HG03097 (cell line): ENCODE measurements around the gene SPG7.

Experiments used
- ATAC-seq: cut with Tn5 transposase; IDR thresholded peaks from one replicate; pipeline ENCODE4 v1.9.1; 2021; ENCODE audit not compliant: unreplicated experiment, low FRiP score

The SPG7 gene

DNA sequence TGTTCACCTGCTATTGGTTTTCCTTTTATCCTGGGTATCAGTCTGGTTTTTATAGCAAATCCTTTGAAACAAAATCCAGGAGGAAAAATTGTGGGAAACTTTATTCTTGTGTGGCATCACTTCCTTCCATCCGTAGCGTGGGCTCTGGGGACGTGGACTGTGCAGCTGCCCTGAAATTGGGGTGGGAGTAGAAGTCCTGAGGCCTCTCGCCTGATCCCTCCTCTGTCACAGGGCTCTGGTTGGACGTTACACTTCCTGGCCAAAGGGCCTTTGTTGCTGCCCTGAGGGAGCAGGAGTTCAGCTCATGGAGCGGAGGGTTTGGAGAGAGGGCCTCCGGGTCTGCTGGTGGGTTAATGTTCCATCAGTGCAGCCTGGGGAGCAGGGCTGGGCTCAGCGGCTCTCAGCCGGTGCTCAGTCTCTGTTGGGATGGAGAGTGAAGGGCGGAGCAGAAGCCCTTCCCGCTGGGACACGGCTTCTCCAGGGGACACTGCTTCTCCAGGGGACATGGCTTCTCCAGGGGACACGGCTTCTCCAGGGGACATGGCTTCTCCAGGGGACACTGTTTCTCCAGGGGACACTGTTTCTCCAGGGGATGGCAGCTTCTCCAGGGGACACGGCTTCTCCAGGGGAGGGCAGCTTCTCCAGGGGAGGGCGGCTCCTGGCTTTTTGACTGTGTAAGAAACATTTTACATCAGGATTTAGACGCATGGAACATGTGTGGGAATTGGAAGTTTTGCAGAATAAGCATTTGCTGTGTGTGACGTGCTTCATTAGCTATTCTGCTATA lies 37.0 kb downstream of the SPG7 start:
- ATAC-seq, result no peak

DNA sequence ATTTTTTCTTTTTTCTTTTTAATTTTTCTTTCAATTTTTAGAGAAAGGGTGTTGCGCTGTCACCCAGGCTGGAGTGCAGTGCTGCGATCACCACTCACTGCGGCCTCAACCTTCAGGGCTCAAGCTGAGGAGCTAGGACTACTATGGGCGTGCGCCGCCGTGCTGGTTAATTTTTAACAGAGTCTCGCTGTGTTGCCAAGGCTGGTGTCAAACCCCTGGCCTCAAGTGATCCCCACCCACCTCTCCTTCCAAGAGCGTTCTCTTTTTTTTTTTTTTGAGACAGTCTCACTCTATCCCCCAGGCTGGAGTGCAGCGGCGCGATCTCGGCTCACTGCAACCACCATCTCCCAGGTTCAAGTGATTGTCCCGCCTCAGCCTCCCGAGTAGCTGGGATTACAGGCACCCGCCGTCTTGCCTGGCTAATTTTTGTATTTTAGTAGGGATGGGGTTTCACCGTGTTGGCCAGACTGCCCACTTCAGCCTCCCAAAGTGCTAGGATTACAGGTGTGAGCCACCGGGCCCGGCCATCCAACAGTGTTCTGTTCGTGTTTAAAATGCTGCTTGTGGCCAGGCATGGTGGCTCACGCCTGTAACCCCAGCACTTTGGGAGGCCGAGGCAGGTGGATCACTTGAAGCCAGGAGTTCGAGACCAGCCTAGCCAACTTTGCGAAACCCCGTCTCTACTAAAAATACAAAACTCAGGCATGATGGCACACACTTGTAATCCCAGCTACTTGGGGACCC lies 37.8 kb downstream of the SPG7 start:
- ATAC-seq, result no peak

DNA sequence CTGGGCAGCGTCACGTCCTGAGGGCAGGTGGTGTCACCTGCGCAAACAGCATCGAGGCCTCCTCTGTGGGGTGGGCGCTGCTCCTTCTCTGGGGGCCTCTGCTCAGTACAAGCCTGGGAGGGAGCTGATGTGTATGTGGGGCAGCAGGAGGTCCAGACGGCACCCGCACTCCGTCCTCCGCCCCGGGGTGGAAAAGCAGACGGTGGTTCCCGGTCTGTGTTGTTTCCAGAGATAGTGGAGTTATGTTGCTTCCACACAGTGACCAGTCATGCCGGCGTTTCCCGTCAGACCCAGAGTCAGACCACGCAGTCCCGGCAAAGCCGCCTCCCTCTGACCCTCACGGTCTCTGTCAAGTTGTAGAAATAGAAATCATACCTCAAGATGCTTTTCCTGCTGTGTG lies 38.6 kb downstream of the SPG7 start:
- no peak for ATAC-seq

DNA sequence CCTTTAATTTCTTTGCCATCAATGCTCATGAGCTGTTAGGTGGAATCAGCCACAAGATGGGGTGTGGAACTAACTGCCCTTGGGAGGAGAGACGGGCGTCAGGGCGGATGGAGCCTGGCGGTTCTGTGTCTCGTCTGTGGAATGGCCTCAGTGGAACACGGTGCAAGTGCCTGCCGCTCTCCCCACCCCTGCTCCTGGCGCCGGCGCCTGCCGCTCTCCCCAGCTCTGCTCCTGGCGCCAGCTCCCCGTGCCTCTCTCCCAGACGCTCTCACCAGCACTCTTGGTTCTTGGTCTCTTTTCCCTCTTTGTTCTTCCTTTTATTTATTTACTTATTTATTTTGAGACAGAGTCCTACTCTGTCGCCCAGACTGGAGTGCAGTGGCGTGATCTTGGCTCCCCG lies 39.1 kb downstream of the SPG7 start:
- no peak for ATAC-seq

DNA sequence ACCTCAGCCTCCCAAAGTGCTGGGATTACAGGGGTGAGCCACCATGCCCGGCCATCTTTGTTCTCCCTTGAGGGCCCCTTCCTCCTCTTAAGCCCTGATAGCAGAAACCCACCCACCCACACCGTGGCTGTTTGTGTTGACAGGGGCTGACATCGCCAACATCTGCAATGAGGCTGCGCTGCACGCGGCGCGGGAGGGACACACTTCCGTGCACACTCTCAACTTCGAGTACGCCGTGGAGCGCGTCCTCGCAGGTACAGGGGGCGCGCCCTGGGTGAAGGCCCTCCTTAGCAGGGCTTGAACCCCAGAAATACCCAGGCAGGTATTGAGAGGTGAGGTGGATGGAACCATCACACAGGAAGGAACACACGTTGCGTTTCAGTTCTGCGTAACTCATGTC lies 39.7 kb downstream of the SPG7 start:
- ATAC-seq, result no peak

DNA sequence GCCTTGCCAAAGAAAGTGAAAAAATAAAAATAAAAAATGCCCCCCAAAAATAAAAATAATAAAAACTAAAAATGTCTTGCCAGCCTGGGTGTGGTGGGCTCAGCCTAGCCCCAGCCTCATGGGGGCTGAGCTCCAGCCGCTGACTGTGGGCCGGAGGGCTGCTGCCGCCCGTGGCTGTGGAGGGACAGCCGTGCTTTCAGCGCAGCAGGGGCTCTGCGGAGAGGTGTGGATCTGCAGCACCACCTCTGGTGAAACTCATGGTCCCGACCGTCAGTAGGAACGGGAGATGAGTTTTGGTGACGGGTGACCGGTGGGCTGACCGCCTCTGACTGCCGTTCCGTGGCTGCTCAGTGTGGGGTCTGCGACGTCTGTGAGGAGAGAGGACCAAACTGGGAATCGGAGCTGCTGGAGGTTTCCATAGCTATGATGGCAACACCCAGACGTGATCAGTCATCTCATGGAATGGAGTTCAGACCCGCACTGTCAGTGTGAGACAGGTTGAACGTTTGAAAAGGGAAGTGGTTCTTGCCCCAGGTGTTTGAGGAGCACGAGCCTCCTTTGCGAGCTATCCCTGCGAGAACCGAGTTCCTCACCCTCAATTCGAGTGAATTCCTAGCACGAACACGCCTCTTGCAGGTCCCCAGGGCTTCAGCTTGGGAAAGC lies 40.3 kb downstream of the SPG7 start:
- no peak for ATAC-seq

DNA sequence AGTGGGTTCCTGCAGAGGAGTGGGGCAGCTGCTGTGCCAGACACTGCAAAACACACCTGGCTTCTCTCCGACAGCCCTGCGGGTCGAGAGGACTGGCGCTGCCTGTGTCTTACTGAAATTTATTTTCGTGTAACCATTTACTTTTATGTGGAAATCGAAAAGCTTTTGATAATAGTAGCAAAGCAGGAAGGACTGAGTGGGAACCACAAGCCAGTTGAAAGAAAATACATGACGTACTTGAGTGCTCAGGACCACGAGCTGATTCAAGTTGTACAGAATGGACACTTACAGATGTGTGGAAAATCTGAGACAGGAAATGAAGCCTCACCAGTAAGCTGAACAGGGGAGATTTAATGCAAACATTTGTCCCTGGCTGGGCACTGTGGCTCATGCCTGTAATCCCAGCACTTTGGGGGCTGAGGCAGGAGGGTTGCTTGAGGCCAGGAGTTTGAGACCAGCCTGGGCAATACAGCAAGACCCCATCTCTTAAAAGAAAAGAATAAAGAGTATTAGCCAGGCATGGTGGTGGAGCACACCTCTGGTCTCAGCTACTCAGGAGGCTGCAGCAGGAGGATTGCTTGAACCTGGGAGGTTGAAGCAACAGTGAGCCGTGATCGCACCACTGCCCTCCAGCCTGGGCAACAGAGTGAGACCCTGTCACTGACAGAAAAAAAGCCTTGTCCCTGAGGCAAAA lies 41.0 kb downstream of the SPG7 start:
- ATAC-seq, result no peak

DNA sequence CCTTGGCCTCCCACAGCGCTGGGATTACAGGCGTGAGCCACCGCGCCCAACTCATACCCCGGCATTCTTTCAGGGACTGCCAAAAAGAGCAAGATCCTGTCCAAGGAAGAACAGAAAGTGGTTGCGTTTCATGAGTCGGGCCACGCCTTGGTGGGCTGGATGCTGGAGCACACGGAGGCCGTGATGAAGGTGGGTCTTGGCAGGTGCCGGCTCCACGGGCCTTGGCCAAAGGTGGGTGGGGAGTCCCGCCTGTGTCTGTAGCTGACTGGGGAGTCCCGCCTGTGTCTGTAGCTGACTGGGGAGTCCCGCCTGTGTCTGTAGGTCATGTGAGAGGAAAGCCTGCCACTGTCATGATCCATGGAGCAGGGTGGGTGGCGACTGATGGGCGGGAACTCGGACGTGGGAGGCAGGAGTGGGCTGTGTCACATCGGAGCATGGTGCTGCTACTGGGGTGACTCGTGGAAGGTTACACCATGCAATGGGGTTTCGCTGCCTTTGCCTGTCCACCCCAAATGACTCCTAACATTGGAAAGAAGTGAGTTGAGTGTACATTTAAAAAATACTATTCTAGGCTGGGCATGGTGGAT lies 42.3 kb downstream of the SPG7 start:
- ATAC-seq, result no peak

DNA sequence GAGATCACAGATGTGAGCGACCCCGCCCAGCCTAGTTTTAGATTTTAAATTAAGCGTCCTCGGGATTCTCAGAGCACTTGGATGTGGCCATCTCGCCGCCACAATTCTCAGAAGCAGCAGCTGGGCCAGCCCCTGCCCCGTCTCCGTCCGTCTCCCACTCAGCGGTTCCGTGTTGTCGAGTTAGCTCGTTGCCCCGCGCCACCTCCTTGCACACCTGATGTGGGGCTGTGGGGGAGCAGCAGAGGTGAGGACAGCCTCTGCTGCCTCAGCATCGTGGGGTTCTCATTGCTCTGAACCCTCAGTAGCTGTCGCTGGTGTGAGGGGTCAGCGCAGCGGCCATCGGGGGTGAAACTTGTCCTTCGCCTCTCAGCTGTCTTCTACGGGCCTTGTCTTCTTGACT lies 44.1 kb downstream of the SPG7 start:
- no peak for ATAC-seq

DNA sequence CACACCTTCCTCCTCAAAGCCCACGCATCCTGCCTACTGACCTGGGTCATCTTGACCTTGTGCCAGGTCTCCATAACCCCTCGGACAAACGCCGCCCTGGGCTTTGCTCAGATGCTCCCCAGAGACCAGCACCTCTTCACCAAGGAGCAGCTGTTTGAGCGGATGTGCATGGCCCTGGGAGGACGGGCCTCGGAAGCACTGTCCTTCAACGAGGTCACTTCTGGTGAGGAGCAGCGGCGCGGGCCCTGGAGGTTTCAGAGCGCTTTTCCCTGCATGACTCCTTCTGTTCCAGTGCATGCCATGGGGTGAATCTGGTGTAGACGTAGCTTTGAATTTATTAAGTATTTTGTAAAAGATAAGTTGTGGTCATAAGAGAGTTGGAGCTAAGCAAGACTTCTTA lies 44.7 kb downstream of the SPG7 start:
- ATAC-seq, result no peak

DNA sequence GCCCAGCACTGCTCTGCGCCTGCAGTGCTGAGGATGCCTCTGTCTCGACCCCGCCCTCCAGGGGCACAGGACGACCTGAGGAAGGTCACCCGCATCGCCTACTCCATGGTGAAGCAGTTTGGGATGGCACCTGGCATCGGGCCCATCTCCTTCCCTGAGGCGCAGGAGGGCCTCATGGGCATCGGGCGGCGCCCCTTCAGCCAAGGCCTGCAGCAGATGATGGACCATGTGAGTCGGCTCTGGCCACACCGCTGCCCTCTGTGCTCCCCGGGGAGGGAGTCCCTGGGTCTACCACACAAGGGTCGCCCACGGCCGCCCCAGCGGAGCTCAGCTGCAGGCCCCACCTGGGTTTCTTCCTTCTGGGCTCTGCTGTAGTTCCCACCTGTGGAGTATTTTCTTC lies 45.5 kb downstream of the SPG7 start:
- ATAC-seq, result no peak

DNA sequence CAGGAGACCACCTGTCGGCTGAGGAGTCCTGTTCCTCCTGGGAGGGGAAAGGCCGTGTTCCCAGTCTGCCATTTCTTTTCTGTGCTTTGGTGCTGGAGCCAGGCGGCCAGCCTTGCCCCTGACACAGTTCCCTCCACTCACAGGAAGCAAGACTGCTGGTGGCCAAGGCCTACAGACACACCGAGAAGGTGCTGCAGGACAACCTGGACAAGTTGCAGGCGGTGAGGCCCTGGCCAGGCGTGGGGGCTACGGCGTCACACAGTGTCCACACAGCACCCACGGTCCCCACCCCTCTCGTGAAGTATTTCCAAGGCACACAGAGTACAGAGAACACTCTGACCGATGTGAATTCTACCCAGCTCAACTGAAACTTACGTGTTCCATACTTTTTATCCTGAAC lies 46.1 kb downstream of the SPG7 start:
- ATAC-seq, result no peak

DNA sequence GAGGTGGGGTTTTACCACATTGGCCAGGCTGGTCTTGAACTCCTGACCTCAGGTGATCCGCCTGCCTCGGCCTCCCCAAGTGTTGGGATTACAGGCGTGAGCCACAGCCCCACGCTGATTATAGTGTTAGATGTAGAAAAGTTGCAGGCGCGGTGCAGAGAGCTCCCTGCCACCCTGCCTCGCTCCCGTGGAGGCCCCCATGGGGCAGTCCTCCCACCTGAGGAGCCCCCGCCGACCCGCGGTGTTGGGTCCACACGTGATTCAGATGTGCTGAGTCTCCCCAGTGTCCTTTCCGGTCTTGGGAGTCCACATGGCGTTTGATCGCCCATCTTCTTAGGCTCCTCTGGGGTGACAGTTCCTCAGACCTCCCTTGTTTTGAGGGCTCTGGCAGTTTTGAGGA lies 47.1 kb downstream of the SPG7 start:
- no peak for ATAC-seq

DNA sequence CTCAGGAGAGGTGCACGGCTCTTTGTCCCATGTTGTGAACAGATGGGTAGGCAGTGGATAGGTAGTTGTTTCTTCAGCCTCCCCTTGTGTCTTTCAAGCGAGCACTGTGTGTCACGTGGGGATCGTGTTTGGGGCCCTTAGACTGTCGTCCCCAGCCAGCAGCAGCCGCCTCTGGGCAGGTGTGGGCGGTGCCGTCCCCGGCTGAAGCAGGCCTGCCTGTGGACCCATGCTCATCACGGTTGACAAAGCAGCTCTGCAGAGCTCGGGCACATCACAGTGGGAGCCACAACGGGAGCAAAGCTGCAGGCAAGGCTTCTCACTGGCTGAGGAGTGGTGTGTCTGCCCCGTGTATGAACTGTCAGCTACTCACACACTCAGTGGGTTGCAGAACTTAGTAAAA lies 47.6 kb downstream of the SPG7 start:
- ATAC-seq, result no peak

DNA sequence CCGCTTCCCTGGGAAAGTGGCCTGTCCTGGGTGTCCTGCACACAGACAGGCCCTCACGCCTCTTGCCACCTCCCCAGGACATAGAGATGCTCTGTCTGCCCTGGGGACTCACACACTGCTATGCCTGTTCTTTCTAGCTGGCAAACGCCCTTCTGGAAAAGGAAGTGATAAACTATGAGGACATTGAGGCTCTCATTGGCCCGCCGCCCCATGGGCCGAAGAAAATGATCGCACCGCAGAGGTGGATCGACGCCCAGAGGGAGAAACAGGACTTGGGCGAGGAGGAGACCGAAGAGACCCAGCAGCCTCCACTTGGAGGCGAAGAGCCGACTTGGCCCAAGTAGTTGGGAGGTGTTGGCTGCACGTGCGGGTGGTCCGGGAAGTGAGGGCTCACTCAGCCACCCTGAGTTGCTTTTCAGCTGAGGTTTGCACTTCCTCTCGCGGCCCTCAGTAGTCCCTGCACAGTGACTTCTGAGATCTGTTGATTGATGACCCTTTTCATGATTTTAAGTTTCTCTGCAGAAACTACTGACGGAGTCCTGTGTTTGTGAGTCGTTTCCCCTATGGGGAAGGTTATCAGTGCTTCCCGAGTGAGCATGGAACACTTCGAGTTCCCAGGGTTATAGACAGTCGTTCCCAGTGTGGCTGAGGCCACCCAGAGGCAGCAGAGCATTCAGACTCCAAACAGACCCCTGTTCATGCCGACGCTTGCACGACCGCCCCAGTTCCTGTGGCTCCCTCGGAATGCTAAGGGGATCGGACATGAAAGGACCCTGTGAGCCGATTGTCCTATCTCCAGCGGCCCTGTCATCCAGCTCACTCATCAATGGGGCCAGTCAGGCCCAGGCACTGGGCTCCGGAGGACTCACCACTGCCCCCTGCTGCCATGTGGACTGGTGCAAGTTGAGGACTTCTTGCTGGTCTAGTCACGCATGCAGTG lies 48.8 kb downstream of the SPG7 start:
- ATAC-seq, result no peak

DNA sequence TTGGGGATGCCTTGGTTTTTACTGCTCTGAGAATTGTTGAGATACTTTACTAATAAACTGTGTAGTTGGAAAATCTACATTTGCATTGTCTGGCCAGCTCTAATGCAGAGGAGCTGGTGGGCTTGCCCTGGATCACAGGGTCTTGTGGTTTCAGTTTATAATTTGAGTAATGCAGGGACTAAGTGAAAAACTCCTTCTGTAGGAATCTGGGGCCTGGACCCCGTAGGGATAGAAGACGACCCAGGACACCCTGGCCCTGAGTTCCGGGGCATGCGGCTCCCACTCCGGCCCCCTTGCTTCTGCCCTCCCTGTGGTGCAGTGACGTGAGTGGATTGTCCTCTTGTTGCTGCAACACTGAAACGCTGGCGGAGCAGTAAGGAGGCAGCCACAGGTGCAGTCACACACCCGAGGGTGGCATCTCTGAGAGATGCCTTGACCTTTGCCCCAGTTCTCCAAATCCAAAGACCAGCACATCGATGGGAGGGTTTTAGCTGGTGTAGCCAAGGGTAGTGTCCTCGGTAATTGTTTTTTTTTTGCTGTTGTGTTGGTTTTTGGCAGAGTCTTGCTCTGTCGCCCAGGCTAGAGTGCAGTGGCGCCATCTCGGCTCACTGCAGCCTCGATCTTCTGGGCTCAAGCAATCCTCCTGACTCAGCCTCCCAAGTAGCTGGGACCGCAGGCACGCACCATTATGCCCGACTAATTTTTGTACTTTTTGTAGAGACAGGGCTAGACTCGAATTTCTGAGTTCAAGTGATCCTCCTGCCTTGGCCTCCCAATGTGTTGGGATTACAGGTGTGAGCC lies 49.7 kb downstream of the SPG7 start:
- ATAC-seq, result no peak

DNA sequence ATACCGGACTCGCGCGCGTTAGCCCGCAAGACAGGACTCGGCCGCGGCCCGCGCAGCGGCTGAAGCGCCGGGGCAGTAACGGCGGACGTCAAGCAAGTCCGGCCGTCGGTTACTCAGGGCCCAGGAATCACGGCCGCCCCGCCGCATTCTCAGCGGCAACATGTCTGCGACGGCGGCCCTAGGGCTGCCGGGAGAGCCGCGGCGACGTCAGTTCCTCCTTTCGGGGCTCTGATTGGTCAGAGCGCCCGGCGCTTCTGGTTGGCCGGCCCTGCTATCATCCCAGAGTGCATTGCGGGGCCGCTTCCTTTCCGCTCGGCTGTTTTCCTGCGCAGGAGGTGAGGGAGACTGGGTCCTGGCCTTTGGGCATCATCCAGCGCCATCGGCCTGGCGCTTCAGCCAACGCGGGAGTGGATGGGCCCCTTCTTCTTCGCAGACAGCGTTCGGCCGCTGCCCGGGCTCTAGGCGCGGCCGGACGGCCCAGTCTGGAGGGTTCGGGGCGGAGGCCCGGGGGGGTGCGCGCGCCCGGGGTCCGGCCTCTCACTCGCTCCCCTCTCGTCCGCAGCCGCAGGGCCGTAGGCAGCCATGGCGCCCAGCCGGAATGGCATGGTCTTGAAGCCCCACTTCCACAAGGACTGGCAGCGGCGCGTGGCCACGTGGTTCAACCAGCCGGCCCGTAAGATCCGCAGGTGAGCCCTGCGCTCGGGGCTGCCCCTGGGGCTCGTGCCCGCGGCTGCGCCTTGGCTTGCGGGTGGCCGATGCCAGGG lies 52.4 kb downstream of the SPG7 start, which contains the start of gene RPL13:
RPL13 (plus strand) TSS at position 305 of the 764 bp plus-strand sequence; CDS start at position 583, 278 bp downstream.
- peak; percentile 74 for ATAC-seq
